VCaP (cell line): ENCODE results near the gene WWOX.

Source experiments
- H3K27ac ChIP-seq: fragments of 450-650 bp; 2 replicates; pipeline ENCODE4 v1.5.1; 2017
- CTCF ChIP-seq: fragments of 450-650 bp; conservative IDR thresholded peaks from 2 replicates; pipeline ENCODE4 v1.5.1; 2017; ENCODE audit warnings: mild to moderate bottlenecking, moderate library complexity

The WWOX gene

GRCh38 chr16:78952630-78953029, 853.2 kb downstream of the WWOX start:
- TF ChIP-seq CTCF = no peak
- H3K27ac ChIP-seq = no peak overlapping the region

- TF ChIP-seq CTCF = no peak
Measured at GRCh38 chr16:78953526-78953925, 854.1 kb downstream of the WWOX start.

GRCh38 chr16:78955206-78955605, 855.8 kb downstream of the WWOX start:
- no peak overlapping the region for H3K27ac ChIP-seq
- TF ChIP-seq CTCF = no peak

More at GRCh38 chr16:78953526-78953925, 854.1 kb downstream of the WWOX start:
- H3K27ac ChIP-seq = no peak overlapping the region

GRCh38 chr16:78956859-78957258, 857.4 kb downstream of the WWOX start:
- no peak overlapping the region for H3K27ac ChIP-seq
- no peak for TF ChIP-seq CTCF

GRCh38 chr16:78957317-78958100, 858.1 kb downstream of the WWOX start:
- TF ChIP-seq CTCF = no peak
- no peak overlapping the region for H3K27ac ChIP-seq

GRCh38 chr16:78961464-78961863, 862.0 kb downstream of the WWOX start:
- H3K27ac ChIP-seq = no peak overlapping the region
- no peak for TF ChIP-seq CTCF

GRCh38 chr16:78962457-78962929, 863.0 kb downstream of the WWOX start:
- no peak overlapping the region for H3K27ac ChIP-seq
- TF ChIP-seq CTCF = no peak
